HUES64 (cell line): ENCODE data around the gene RTBDN.
"Not testable (repeated sequence)": the region's sequence is repeated elsewhere in the genome, so short reads cannot be mapped to it uniquely, and the experiment has no call there.

Experiments used
- H3K27ac ChIP-seq: 2 replicates; pipeline ENCODE4 v1.7.0; 2013; ENCODE audit warnings: low read depth, low read length, inconsistent platforms
- H3K27me3 ChIP-seq: 2 replicates; pipeline ENCODE4 v1.6.1; 2013; ENCODE audit warnings: mild to moderate bottlenecking, low read length; ENCODE audit not compliant: insufficient read depth
- H3K36me3 ChIP-seq: 2 replicates; pipeline ENCODE4 v1.6.1; 2013; ENCODE audit warnings: mild to moderate bottlenecking, low read length; ENCODE audit not compliant: insufficient read depth
- H3K4me1 ChIP-seq: 2 replicates; pipeline ENCODE4 v1.6.1; 2013; ENCODE audit warnings: mild to moderate bottlenecking, low read length, moderate library complexity; ENCODE audit not compliant: insufficient read depth
- H3K4me3 ChIP-seq: 2 replicates; pipeline ENCODE4 v1.5.1; 2013; ENCODE audit warnings: mild to moderate bottlenecking, low read length, moderate library complexity
- H3K9ac ChIP-seq: 2 replicates; pipeline ENCODE4 v1.6.1; 2013; ENCODE audit warnings: mild to moderate bottlenecking, low read depth, low read length
- H3K9me3 ChIP-seq: 2 replicates; pipeline ENCODE4 v1.6.1; 2013; ENCODE audit warnings: low read depth, low read length; ENCODE audit not compliant: insufficient read depth
- WGBS: fragments of 150-250, 120-280 bp; methylation state at CpG from one replicate; pipeline ENCODE4 v1.1.7; 2013; ENCODE audit warnings: missing lambda C conversion rate; 5-methylcytosine and 5-hydroxymethylcytosine counted together

Gene RTBDN

GRCh38 chr19:12847159-12848139 lies 13.1 kb upstream of the RTBDN start:
- Histone ChIP-seq H3K9me3 (no peaks in the 10 kb centered on the region), H3K27ac (no peak overlapping the region), H3K36me3 (peaks cover 6% of the 10 kb centered on the region; the same call in 1 of the 2 replicates), H3K4me3 (peak overlapping the region; percentile 44), H3K4me1 (no peaks in the 10 kb centered on the region), H3K9ac (peak overlapping the region; percentile 39; the same call in 1 of the 2 replicates), H3K27me3 (peaks cover 4% of the 10 kb centered on the region; the same call in 1 of the 2 replicates)
- WGBS = 25% methylated on average over 69 of the region's 69 CpGs

- not testable (repeated sequence) for H3K9ac ChIP-seq, H3K36me3 ChIP-seq, H3K27ac ChIP-seq, H3K27me3 ChIP-seq, H3K4me1 ChIP-seq, H3K4me3 ChIP-seq, H3K9me3 ChIP-seq
- WGBS = 95% methylated on average over 6 of the region's 7 CpGs
Observed at GRCh38 chr19:12846613-12847012, 12.2 kb upstream of the RTBDN start.

- 89% methylated on average over 3 of the region's 3 CpGs for WGBS
- Histone ChIP-seq H3K4me3 (no peak overlapping the region), H3K9ac (no peak overlapping the region), H3K9me3 (no peaks in the 10 kb centered on the region), H3K36me3 (peaks cover 6% of the 10 kb centered on the region; the same call in 1 of the 2 replicates), H3K27me3 (peaks cover 9% of the 10 kb centered on the region), H3K27ac (no peak overlapping the region), H3K4me1 (peaks cover 9% of the 10 kb centered on the region; the same call in 1 of the 2 replicates)
Observed at GRCh38 chr19:12843999-12844732, 9.8 kb upstream of the RTBDN start.

- H3K27ac ChIP-seq = no peak overlapping the region
- no peak overlapping the region for H3K4me3 ChIP-seq
- 95% methylated on average over 11 of the region's 11 CpGs for WGBS
- peaks cover 6% of the 10 kb centered on the region; the same call in 1 of the 2 replicates for H3K36me3 ChIP-seq
- no peak overlapping the region for H3K9ac ChIP-seq
- no peaks in the 10 kb centered on the region for H3K9me3 ChIP-seq
- H3K4me1 ChIP-seq = peaks cover 9% of the 10 kb centered on the region; the same call in 1 of the 2 replicates
- peaks cover 13% of the 10 kb centered on the region for H3K27me3 ChIP-seq
Observed at GRCh38 chr19:12843328-12843727, 8.9 kb upstream of the RTBDN start.

GRCh38 chr19:12842511-12842910 lies 8.1 kb upstream of the RTBDN start:
- H3K9ac ChIP-seq = no peak overlapping the region
- H3K36me3 ChIP-seq = peaks cover 4% of the 10 kb centered on the region; the same call in 1 of the 2 replicates
- H3K4me1 ChIP-seq = peaks cover 14% of the 10 kb centered on the region
- H3K4me3 ChIP-seq = no peak overlapping the region
- no peak overlapping the region for H3K27ac ChIP-seq
- H3K27me3 ChIP-seq = peaks cover 15% of the 10 kb centered on the region
- no peaks in the 10 kb centered on the region for H3K9me3 ChIP-seq
- WGBS = 96% methylated on average over 18 of the region's 18 CpGs

GRCh38 chr19:12841094-12841493 lies 6.7 kb upstream of the RTBDN start:
- H3K4me3 ChIP-seq = peak overlapping the region; percentile 48
- no peak overlapping the region for H3K9ac ChIP-seq
- peaks cover 19% of the 10 kb centered on the region for H3K4me1 ChIP-seq
- H3K27ac ChIP-seq = peak overlapping the region; percentile 80
- 1% methylated on average over 29 of the region's 29 CpGs for WGBS
- peaks cover 19% of the 10 kb centered on the region for H3K27me3 ChIP-seq
- no peaks in the 10 kb centered on the region for H3K9me3 ChIP-seq
- H3K36me3 ChIP-seq = peaks cover 4% of the 10 kb centered on the region; the same call in 1 of the 2 replicates

GRCh38 chr19:12840091-12841079 lies 6.0 kb upstream of the RTBDN start:
- WGBS = 24% methylated on average over 43 of the region's 43 CpGs
- no peak overlapping the region for H3K9ac ChIP-seq
- peaks cover 19% of the 10 kb centered on the region for H3K4me1 ChIP-seq
- peak overlapping the region; percentile 48 for H3K4me3 ChIP-seq
- H3K27ac ChIP-seq = peak overlapping the region; percentile 80
- H3K9me3 ChIP-seq = no peaks in the 10 kb centered on the region
- peaks cover 4% of the 10 kb centered on the region; the same call in 1 of the 2 replicates for H3K36me3 ChIP-seq
- H3K27me3 ChIP-seq = peaks cover 25% of the 10 kb centered on the region

- Histone ChIP-seq H3K4me3 (peak overlapping the region; percentile 73), H3K27ac (no peak overlapping the region), H3K9me3 (no peaks in the 10 kb centered on the region), H3K4me1 (peaks cover 19% of the 10 kb centered on the region), H3K27me3 (peaks cover 37% of the 10 kb centered on the region), H3K36me3 (peaks cover 4% of the 10 kb centered on the region; the same call in 1 of the 2 replicates), H3K9ac (peak overlapping the region; percentile 65; the same call in 1 of the 2 replicates)
- 68% methylated on average over 9 of the region's 21 CpGs for WGBS
Observed at GRCh38 chr19:12838886-12839756, 4.7 kb upstream of the RTBDN start.

- Histone ChIP-seq H3K4me3 (peak within 1 kb of the TSS; percentile 73), H3K9me3 (no peaks in the 10 kb centered on the region), H3K27me3 (peaks cover 43% of the 10 kb centered on the region), H3K4me1 (peaks cover 19% of the 10 kb centered on the region), H3K9ac (peak within 1 kb of the TSS; percentile 65), H3K36me3 (peaks cover 4% of the 10 kb centered on the region; the same call in 1 of the 2 replicates), H3K27ac (no peak within 1 kb of the TSS)
- whole genome bisulfite sequencing = 1% methylated on average over 69 of the region's 69 CpGs
Observed at GRCh38 chr19:12838182-12838885, 4.0 kb upstream of the RTBDN start, which contains the start of gene MAST1. MAST1 (plus strand) TSS chr19:12838515; CDS start chr19:12838573, 58 bp downstream.
